OCI-M2 (cell line): Measurements from ENCODE around the gene GRIN2B.

Experiments
- DNase-seq: peaks from one replicate; lab custom pipeline; 2025; ENCODE audit not compliant: unreplicated experiment; lab: John Stamatoyannopoulos, UW

Gene GRIN2B

GRCh38 chr12:13959131-13959723 is 22.2 kb downstream of the GRIN2B start:
- no peak for DNase-seq

- no peak for DNase-seq
Measured at GRCh38 chr12:13957576-13957975, 23.8 kb downstream of the GRIN2B start.

- DNase-seq = no peak
Measured at GRCh38 chr12:13956060-13956590, 25.3 kb downstream of the GRIN2B start.

GRCh38 chr12:13952096-13952495 is 29.3 kb downstream of the GRIN2B start:
- no peak for DNase-seq

GRCh38 chr12:13950502-13950901 is 30.9 kb downstream of the GRIN2B start:
- no peak for DNase-seq

- DNase-seq = no peak
Measured at GRCh38 chr12:13948621-13949020, 32.8 kb downstream of the GRIN2B start.

- DNase-seq = no peak
Measured at GRCh38 chr12:13947276-13947946, 34.0 kb downstream of the GRIN2B start.

GRCh38 chr12:13945641-13946040 is 35.8 kb downstream of the GRIN2B start:
- no peak for DNase-seq

- no peak for DNase-seq
Measured at GRCh38 chr12:13945236-13945635, 36.2 kb downstream of the GRIN2B start.

- DNase-seq = no peak
Measured at GRCh38 chr12:13942826-13943225, 38.6 kb downstream of the GRIN2B start.

GRCh38 chr12:13941258-13942249 is 39.8 kb downstream of the GRIN2B start:
- DNase-seq = no peak

- no peak for DNase-seq
Measured at GRCh38 chr12:13940335-13940865, 41.0 kb downstream of the GRIN2B start.

GRCh38 chr12:13937735-13938134 is 43.7 kb downstream of the GRIN2B start:
- DNase-seq = no peak

- DNase-seq = no peak
Measured at GRCh38 chr12:13935169-13935568, 46.2 kb downstream of the GRIN2B start.
